NCI-H526 (cell line): ENCODE results near the gene CYBRD1.

Source experiments
- DNase-seq, 2 experiments: peaks; one replicate each; lab custom pipeline; 2025; lab: John Stamatoyannopoulos, UW

CYBRD1 gene

GRCh38 chr2:171602352-171602751 lies 80.1 kb downstream of the CYBRD1 start:
- DNase-seq: no peak
